ENCODE results near the gene ATXN7. TPM values are rescaled to one million over a fixed set of nuclear protein-coding genes. Genes with fewer than 3 reads are reported as not detected.

The ATXN7 gene
- total RNA-seq, 1 donor from 2014 or later = 43.2 TPM

GRCh38 chr3:64023187-64023860 lies 159.7 kb downstream of the ATXN7 start, which contains the start of gene PSMD6:
TSS of gene PSMD6 (minus strand) at chr3:64023494. CDS start at chr3:64023419, 75 bp downstream.
- peak within 1 kb of the TSS; percentile 81 for H3K27ac ChIP-seq
- peaks cover 32% of the 10 kb centered on the region for H3K4me1 ChIP-seq
- peak within 1 kb of the TSS; percentile 97 to 100 for H3K4me3 ChIP-seq
- H3K36me3 ChIP-seq = peaks cover 6 to 19% of the 10 kb centered on the region in 2 donors
- no peak for DNase-seq (ENCODE audit: extremely low spot score in 2 of 2)
- H3K27me3 ChIP-seq = no peaks in the 10 kb centered on the region
- intact Hi-C loops (cut with DNase I) = no loop called here
- no peaks in the 10 kb centered on the region for H3K9me3 ChIP-seq
- no peak for TF ChIP-seq POLR2A (IDR thresholded peaks at IDR 0.05)
- peak; percentile 81 to 82 for TF ChIP-seq POLR2AphosphoS5 (IDR thresholded peaks at IDR 0.05; ENCODE audit: insufficient read depth in 1 of 2, low read depth in 1 of 2)
- TF ChIP-seq, protein P1, sequence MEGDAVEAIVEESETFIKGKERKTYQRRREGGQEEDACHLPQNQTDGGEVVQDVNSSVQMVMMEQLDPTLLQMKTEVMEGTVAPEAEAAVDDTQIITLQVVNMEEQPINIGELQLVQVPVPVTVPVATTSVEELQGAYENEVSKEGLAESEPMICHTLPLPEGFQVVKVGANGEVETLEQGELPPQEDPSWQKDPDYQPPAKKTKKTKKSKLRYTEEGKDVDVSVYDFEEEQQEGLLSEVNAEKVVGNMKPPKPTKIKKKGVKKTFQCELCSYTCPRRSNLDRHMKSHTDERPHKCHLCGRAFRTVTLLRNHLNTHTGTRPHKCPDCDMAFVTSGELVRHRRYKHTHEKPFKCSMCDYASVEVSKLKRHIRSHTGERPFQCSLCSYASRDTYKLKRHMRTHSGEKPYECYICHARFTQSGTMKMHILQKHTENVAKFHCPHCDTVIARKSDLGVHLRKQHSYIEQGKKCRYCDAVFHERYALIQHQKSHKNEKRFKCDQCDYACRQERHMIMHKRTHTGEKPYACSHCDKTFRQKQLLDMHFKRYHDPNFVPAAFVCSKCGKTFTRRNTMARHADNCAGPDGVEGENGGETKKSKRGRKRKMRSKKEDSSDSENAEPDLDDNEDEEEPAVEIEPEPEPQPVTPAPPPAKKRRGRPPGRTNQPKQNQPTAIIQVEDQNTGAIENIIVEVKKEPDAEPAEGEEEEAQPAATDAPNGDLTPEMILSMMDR (IDR thresholded peaks at IDR 0.05) = peak; percentile 87 to 100 (median 96)

- Histone ChIP-seq H3K9me3 (no peaks in the 10 kb centered on the region), H3K4me1 (peaks cover 32% of the 10 kb centered on the region), H3K27me3 (no peaks in the 10 kb centered on the region), H3K4me3 (peak overlapping the region; percentile 97 to 100), H3K27ac (peak overlapping the region; percentile 81), H3K36me3 (peaks cover 6 to 14% of the 10 kb centered on the region in 2 donors)
- intact Hi-C loops (cut with DNase I) = no loop called here
- no peak for DNase-seq (ENCODE audit: extremely low spot score in 2 of 2)
- TF ChIP-seq, protein P1 (IDR thresholded peaks at IDR 0.05) = no peak
- TF ChIP-seq POLR2A (IDR thresholded peaks at IDR 0.05) = no peak
- TF ChIP-seq POLR2AphosphoS5 (IDR thresholded peaks at IDR 0.05; ENCODE audit: insufficient read depth in 1 of 2, low read depth in 1 of 2) = no peak
Observed at GRCh38 chr3:64023861-64024223, 160.2 kb downstream of the ATXN7 start.

GRCh38 chr3:64026346-64026745 lies 162.7 kb downstream of the ATXN7 start:
- H3K27me3 ChIP-seq = no peaks in the 10 kb centered on the region
- no peak overlapping the region for H3K4me3 ChIP-seq
- no peak for DNase-seq (ENCODE audit: extremely low spot score in 2 of 2)
- H3K9me3 ChIP-seq = no peaks in the 10 kb centered on the region
- no peak overlapping the region for H3K27ac ChIP-seq
- intact Hi-C loops (cut with DNase I) = no loop called here
- H3K36me3 ChIP-seq = no peaks in the 10 kb centered on the region
- TF ChIP-seq POLR2A (IDR thresholded peaks at IDR 0.05) (no peak), POLR2AphosphoS5 (IDR thresholded peaks at IDR 0.05; ENCODE audit: insufficient read depth in 1 of 2, low read depth in 1 of 2) (no peak)
- TF ChIP-seq, protein P1 (IDR thresholded peaks at IDR 0.05) = no peak
- peaks cover 27% of the 10 kb centered on the region for H3K4me1 ChIP-seq

DNA sequence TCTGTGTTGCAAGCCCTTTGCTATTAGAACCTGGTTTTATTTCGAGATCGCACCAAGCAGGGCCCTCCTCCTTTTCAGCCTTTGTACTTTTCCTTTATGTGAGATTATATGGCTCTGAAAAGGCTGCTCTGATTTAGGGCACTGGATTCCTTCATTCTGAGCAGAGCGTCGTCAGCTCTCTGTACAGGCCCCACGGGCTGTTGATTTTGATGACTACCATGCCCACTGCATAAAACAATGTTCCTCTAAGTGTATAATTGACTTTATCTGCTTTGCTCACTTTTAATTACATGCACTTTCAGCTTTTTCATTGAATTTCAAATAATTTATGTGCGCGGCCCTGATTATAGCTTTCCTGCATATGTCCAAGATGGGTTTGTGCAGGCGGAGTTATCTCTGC lies 164.0 kb downstream of the ATXN7 start:
- H3K4me3 ChIP-seq = no peak overlapping the region
- intact Hi-C loops (cut with DNase I) = no loop called here
- H3K27ac ChIP-seq = no peak overlapping the region
- H3K36me3 ChIP-seq = no peaks in the 10 kb centered on the region
- H3K27me3 ChIP-seq = no peaks in the 10 kb centered on the region
- H3K4me1 ChIP-seq = peaks cover 27% of the 10 kb centered on the region
- no peak for TF ChIP-seq POLR2A (IDR thresholded peaks at IDR 0.05)
- no peak for DNase-seq (ENCODE audit: extremely low spot score in 2 of 2)
- no peaks in the 10 kb centered on the region for H3K9me3 ChIP-seq

DNA sequence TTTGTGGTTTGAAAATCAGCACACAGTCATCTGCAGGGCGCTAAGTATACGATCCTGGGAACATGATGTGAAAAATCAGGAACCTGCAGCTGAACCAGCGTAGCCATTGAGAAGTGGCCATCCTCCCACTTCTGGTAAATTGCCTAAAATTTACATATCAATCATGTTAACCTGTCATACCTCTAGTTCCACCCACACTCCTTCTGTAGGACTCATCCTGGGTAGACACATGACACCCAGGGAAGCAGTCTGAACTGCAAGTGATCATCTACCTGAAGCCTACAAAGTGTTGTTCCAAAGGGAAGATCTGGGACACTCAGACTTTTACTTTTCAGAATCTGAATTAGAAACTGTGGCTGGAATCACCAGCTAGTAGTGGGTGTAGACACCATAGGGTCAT lies 165.1 kb downstream of the ATXN7 start:
- no peak for TF ChIP-seq POLR2AphosphoS5 (IDR thresholded peaks at IDR 0.05; ENCODE audit: insufficient read depth in 1 of 2, low read depth in 1 of 2)
- no peak for TF ChIP-seq POLR2A (IDR thresholded peaks at IDR 0.05)
- TF ChIP-seq, protein P1 (IDR thresholded peaks at IDR 0.05) = no peak
- no peak overlapping the region for H3K4me3 ChIP-seq
- peaks cover 23% of the 10 kb centered on the region for H3K4me1 ChIP-seq
- no peak overlapping the region for H3K27ac ChIP-seq
- no peaks in the 10 kb centered on the region for H3K9me3 ChIP-seq
- no peaks in the 10 kb centered on the region for H3K27me3 ChIP-seq
- no peak for DNase-seq (ENCODE audit: extremely low spot score in 2 of 2)
- intact Hi-C loops (cut with DNase I) = no loop called here
- H3K36me3 ChIP-seq = no peaks in the 10 kb centered on the region
